ENCODE measurements around the gene DHH.

Gene DHH

DNA sequence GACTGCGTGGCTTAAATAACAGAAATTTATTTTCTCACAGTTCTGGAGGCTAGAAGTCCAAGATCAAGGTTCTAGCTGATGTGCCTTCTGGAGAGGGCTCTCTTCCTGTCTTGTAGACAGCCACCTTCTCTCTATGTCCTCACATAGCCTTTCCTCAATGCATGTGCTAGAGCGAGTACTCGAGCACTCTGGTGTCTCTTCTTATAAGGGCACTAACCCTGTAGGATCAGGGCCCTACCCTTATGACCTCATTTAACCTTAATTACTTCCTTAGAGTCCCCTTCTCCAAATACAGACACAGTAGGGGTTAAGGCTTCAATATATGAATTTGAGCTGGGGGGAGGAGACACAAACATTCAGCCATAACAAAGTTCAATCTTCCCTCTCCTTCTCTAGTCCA lies 10.2 kb downstream of the DHH start:
- TF ChIP-seq POLR2AphosphoS5 (IDR thresholded peaks at IDR 0.05; ENCODE audit: low read depth, low read length) (no peak), SIN3A (IDR thresholded peaks at IDR 0.05; ENCODE audit: borderline replicate concordance, insufficient read depth, low read length) (no peak), FOXP2 (optimal IDR thresholded peaks at IDR 0.05; ENCODE audit: borderline replicate concordance, extremely low read depth, extremely low read length, insufficient read depth) (no peak), TAF1 (IDR thresholded peaks at IDR 0.05; ENCODE audit: borderline replicate concordance, insufficient read depth, low read length) (no peak)
- TF ChIP-seq, protein P1, sequence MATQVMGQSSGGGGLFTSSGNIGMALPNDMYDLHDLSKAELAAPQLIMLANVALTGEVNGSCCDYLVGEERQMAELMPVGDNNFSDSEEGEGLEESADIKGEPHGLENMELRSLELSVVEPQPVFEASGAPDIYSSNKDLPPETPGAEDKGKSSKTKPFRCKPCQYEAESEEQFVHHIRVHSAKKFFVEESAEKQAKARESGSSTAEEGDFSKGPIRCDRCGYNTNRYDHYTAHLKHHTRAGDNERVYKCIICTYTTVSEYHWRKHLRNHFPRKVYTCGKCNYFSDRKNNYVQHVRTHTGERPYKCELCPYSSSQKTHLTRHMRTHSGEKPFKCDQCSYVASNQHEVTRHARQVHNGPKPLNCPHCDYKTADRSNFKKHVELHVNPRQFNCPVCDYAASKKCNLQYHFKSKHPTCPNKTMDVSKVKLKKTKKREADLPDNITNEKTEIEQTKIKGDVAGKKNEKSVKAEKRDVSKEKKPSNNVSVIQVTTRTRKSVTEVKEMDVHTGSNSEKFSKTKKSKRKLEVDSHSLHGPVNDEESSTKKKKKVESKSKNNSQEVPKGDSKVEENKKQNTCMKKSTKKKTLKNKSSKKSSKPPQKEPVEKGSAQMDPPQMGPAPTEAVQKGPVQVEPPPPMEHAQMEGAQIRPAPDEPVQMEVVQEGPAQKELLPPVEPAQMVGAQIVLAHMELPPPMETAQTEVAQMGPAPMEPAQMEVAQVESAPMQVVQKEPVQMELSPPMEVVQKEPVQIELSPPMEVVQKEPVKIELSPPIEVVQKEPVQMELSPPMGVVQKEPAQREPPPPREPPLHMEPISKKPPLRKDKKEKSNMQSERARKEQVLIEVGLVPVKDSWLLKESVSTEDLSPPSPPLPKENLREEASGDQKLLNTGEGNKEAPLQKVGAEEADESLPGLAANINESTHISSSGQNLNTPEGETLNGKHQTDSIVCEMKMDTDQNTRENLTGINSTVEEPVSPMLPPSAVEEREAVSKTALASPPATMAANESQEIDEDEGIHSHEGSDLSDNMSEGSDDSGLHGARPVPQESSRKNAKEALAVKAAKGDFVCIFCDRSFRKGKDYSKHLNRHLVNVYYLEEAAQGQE (IDR thresholded peaks at IDR 0.05; ENCODE audit: insufficient read depth in 1 of 2, low read depth in 2 of 2, low read length in 2 of 2) = no peak

DNA sequence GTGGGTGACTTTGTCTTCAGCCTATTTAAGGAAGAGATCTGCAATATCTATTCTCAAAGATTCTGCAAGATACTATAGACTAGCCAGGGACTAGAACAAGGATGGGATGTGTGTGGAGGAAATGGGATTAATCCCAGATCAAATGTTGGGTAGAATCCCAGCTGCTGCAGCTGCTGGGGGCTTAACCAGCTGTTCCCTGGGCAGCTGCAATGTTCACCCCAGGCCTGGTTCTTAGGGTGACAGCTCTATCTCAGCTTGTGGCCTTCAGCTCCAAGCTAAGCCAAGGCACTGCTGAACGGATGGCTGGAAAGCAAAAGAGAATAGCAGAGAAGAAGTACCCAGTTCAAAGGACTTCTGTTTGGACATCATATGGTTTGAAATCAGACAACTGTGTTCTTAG lies 14.8 kb downstream of the DHH start:
- TF ChIP-seq TAF1 (IDR thresholded peaks at IDR 0.05; ENCODE audit: borderline replicate concordance, insufficient read depth, low read length) = no peak
- no peak for TF ChIP-seq FOXP2 (optimal IDR thresholded peaks at IDR 0.05; ENCODE audit: borderline replicate concordance, extremely low read depth, extremely low read length, insufficient read depth)
- TF ChIP-seq, protein P1 (IDR thresholded peaks at IDR 0.05; ENCODE audit: insufficient read depth in 1 of 2, low read depth in 2 of 2, low read length in 2 of 2) = no peak

DNA sequence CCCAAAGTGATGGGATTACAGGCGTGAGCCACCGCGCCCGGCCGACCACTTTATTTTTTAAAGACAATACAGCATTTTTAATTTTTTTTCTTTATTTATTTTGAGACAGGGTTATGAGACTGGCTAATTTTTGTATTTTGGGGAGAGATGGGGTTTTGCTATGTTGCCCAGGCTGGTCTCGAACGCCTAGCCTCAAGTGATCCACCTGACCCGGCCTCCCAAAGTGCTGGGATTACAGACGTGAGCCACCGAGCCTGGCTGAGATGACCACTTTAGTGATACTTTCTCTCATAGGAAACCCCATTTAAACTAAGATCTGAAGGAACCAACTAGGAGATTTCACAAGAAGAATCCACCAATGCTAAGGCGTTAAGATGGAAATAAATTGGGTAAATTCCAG lies 23.6 kb downstream of the DHH start:
- TF ChIP-seq, protein P1 (IDR thresholded peaks at IDR 0.05; ENCODE audit: insufficient read depth in 1 of 2, low read depth in 2 of 2, low read length in 2 of 2) = no peak
- TF ChIP-seq FOXP2 (optimal IDR thresholded peaks at IDR 0.05; ENCODE audit: borderline replicate concordance, extremely low read depth, extremely low read length, insufficient read depth) = no peak
- no peak for TF ChIP-seq POLR2AphosphoS5 (IDR thresholded peaks at IDR 0.05; ENCODE audit: low read depth, low read length)
- TF ChIP-seq TAF1 (IDR thresholded peaks at IDR 0.05; ENCODE audit: borderline replicate concordance, insufficient read depth, low read length) = no peak

DNA sequence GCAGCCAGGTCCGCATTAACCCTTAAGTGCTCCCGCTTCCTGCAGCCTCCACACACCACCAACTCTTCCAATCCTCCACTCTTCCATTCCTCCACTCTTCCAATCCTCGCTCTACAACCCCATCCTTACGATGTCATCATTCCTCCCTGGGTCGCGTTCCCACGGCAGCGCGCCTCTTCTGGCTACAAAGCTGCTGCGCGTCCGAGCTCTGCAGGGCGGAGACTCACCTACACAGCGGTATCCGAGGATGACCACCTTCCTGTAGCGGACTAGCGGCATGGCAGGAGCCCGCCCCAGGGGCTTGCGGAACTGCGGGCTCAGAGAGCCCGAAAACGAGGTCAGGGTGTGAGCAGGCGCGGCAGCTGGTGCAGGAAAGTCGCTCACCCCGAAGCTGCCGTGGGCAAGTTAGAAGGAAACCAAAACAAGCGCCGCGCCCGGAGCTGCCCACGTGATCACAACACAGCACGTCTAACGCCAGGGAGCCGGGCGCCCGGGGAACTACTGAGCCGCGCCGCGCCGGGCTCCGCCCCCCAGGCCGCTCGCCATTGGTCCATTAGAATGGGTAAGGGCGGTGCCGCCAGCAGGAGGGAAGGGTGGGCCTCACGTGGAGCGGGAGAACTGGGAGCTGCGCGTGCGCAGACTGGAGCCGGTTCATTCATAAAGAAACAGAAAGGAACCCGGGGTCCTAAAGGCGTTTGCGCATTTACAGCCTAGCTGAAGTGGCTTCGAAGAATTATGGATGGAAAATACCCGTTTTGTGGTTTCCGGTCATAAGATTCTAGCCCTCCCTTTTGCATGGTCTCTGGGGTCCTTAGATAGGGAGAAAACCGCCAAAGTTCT lies 24.9 kb downstream of the DHH start, which contains the start of gene RHEBL1:
Gene RHEBL1, minus strand, starts transcription at position 473 of the 840 bp plus-strand sequence. Its CDS starts 194 bp downstream, at position 279.
- TF ChIP-seq SIN3A (IDR thresholded peaks at IDR 0.05; ENCODE audit: borderline replicate concordance, insufficient read depth, low read length) (peak; percentile 94), POLR2AphosphoS5 (IDR thresholded peaks at IDR 0.05; ENCODE audit: low read depth, low read length) (peak; percentile 78), FOXP2 (optimal IDR thresholded peaks at IDR 0.05; ENCODE audit: borderline replicate concordance, extremely low read depth, extremely low read length, insufficient read depth) (no peak), TAF1 (IDR thresholded peaks at IDR 0.05; ENCODE audit: borderline replicate concordance, insufficient read depth, low read length) (peak; percentile 64; the same call in 1 of the 2 replicates)
- TF ChIP-seq, protein P1 (IDR thresholded peaks at IDR 0.05; ENCODE audit: insufficient read depth in 1 of 2, low read depth in 2 of 2, low read length in 2 of 2) = no peak; a peak in 1 of 4 replicates

All from PFSK-1 (cell line).